SU-DHL-6 (cell line): ENCODE data around the gene MOCS3.
A peak's percentile ranks its signal among the peaks of the same experiment; 100 is the strongest.

Experiments
- H2AFZ ChIP-seq: fragments of 200-600 bp; sonication (generic); 2 replicates; pipeline ENCODE4 v1.6.1; 2014; ENCODE audit warnings: low read depth, mild to moderate bottlenecking, moderate library complexity, mixed read lengths, antibody characterized with exemption, low read length; ENCODE audit not compliant: severe bottlenecking
- H3F3A ChIP-seq: fragments of 200-600 bp; shearing (Covaris generic); 2 replicates; pipeline ENCODE4 v1.6.0; 2016; ENCODE audit warnings: antibody characterized with exemption, mild to moderate bottlenecking; ENCODE audit not compliant: insufficient read depth
- H3K27ac ChIP-seq: fragments of 200-600 bp; sonication (generic); 2 replicates; pipeline ENCODE4 v1.5.1; 2016; ENCODE audit warnings: low read depth, mild to moderate bottlenecking, low read length, moderate library complexity, mixed read lengths
- H3K27me3 ChIP-seq: fragments of 200-600 bp; sonication (generic), shearing (Covaris generic); 2 replicates; pipeline ENCODE4 v1.6.0; 2014; ENCODE audit warnings: mild to moderate bottlenecking, low read length
- H3K36me3 ChIP-seq: fragments of 200-600 bp; sonication (generic); 2 replicates; pipeline ENCODE4 v1.6.1; 2014; ENCODE audit warnings: mild to moderate bottlenecking, low read length, mixed read lengths
- H3K4me2 ChIP-seq: fragments of 300-600, 200-600 bp; shearing (Covaris generic), sonication (generic); 2 replicates; pipeline ENCODE4 v1.6.0; 2014; ENCODE audit warnings: low read length, low read depth, mild to moderate bottlenecking; ENCODE audit not compliant: poor library complexity, severe bottlenecking
- H3K4me3 ChIP-seq: fragments of 200-600 bp; sonication (generic); 2 replicates; pipeline ENCODE4 v1.5.1; 2014; ENCODE audit warnings: antibody characterized with exemption, low read length, mild to moderate bottlenecking, mixed read lengths; ENCODE audit not compliant: insufficient read depth, poor library complexity, severe bottlenecking
- H3K79me2 ChIP-seq: fragments of 200-600 bp; sonication (generic); 2 replicates; pipeline ENCODE4 v1.6.1; 2014; ENCODE audit warnings: mild to moderate bottlenecking, low read length, moderate library complexity; ENCODE audit not compliant: insufficient read depth
- H3K9ac ChIP-seq: fragments of 200-600 bp; sonication (generic); 2 replicates; pipeline ENCODE4 v1.7.0; 2014; ENCODE audit warnings: mild to moderate bottlenecking, low read length
- H3K9me2 ChIP-seq: fragments of 200-600 bp; sonication (generic); replicated peaks from 2 replicates; pipeline ENCODE4 v1.6.1; 2014; ENCODE audit warnings: low read length; ENCODE audit not compliant: insufficient read depth
- H3K9me3 ChIP-seq: fragments of 200-600 bp; sonication (generic); 2 replicates; pipeline ENCODE4 v1.6.1; 2014; ENCODE audit warnings: low read length, mixed read lengths; ENCODE audit not compliant: insufficient read depth
- H4K20me1 ChIP-seq: fragments of 200-600 bp; sonication (generic); 2 replicates; pipeline ENCODE4 v1.6.1; 2014; ENCODE audit warnings: low read depth, mild to moderate bottlenecking, antibody characterized with exemption, low read length, moderate library complexity, mixed read lengths
- CTCF ChIP-seq: fragments of 200-600 bp; sonication (generic); IDR thresholded peaks from one replicate; pipeline ENCODE4 v1.5.1; 2017; ENCODE audit warnings: antibody characterized with exemption, mild to moderate bottlenecking, low read length, moderate library complexity; ENCODE audit not compliant: insufficient read depth, poor library complexity, severe bottlenecking
- EZH2phosphoT487 ChIP-seq: fragments of 200-600 bp; sonication (generic), shearing (Covaris generic); conservative IDR thresholded peaks from 2 replicates; pipeline ENCODE4 v1.6.1; 2018; ENCODE audit warnings: mild to moderate bottlenecking, antibody characterized with exemption, low read length, moderate library complexity, mixed read lengths

The MOCS3 gene

GRCh38 chr20:50958615-50959542, at the start of gene MOCS3:
MOCS3 (plus strand) TSS chr20:50958818; CDS start chr20:50958843, 25 bp downstream.
- Histone ChIP-seq H4K20me1 (peaks cover 27% of the 10 kb centered on the region), H3F3A (no peaks in the 10 kb centered on the region), H3K9me3 (no peaks in the 10 kb centered on the region), H3K27ac (peak within 1 kb of the TSS; percentile 81), H3K9ac (peak within 1 kb of the TSS; percentile 88), H3K4me3 (peak within 1 kb of the TSS; percentile 90), H3K27me3 (no peaks in the 10 kb centered on the region), H3K9me2 (no peaks in the 10 kb centered on the region), H3K4me2 (peak within 1 kb of the TSS; percentile 86), H3K36me3 (peaks cover 15% of the 10 kb centered on the region), H2AFZ (peak within 1 kb of the TSS; percentile 76), H3K79me2 (peaks cover 59% of the 10 kb centered on the region)
- TF ChIP-seq EZH2phosphoT487 (no peak), CTCF (no peak)

- no peak for TF ChIP-seq EZH2phosphoT487
- TF ChIP-seq CTCF: no peak
- H3K27ac ChIP-seq: no peak overlapping the region
- no peak overlapping the region for H3K4me3 ChIP-seq
- H4K20me1 ChIP-seq: peaks cover 45% of the 10 kb centered on the region
- H3F3A ChIP-seq: peaks cover 22% of the 10 kb centered on the region; the same call in 1 of the 2 replicates
- H3K9ac ChIP-seq: no peak overlapping the region
- H3K79me2 ChIP-seq: peaks cover 100% of the 10 kb centered on the region
- peaks cover 16% of the 10 kb centered on the region; the same call in 1 of the 2 replicates for H3K36me3 ChIP-seq
- H2AFZ ChIP-seq: no peak overlapping the region
- no peaks in the 10 kb centered on the region for H3K9me3 ChIP-seq
- H3K27me3 ChIP-seq: no peaks in the 10 kb centered on the region
- no peaks in the 10 kb centered on the region for H3K9me2 ChIP-seq
- H3K4me2 ChIP-seq: no peak overlapping the region
Observed at GRCh38 chr20:50909413-50909812, 49.2 kb upstream of the MOCS3 start.

GRCh38 chr20:50911030-50911429, 47.6 kb upstream of the MOCS3 start:
- H3K9me2 ChIP-seq: no peaks in the 10 kb centered on the region
- peaks cover 100% of the 10 kb centered on the region for H3K79me2 ChIP-seq
- H3K4me2 ChIP-seq: no peak overlapping the region
- H3K27ac ChIP-seq: no peak overlapping the region
- H3F3A ChIP-seq: peaks cover 12% of the 10 kb centered on the region; the same call in 1 of the 2 replicates
- no peaks in the 10 kb centered on the region for H3K27me3 ChIP-seq
- TF ChIP-seq CTCF (no peak), EZH2phosphoT487 (no peak)
- H3K4me3 ChIP-seq: no peak overlapping the region
- no peak overlapping the region for H3K9ac ChIP-seq
- no peak overlapping the region for H2AFZ ChIP-seq
- peaks cover 46% of the 10 kb centered on the region for H4K20me1 ChIP-seq
- peaks cover 25% of the 10 kb centered on the region; the same call in 1 of the 2 replicates for H3K36me3 ChIP-seq
- H3K9me3 ChIP-seq: no peaks in the 10 kb centered on the region
